Coronary artery (tissue), 2 donors: Measurements from ENCODE around the gene SMIM21.

Experiments
- DNase-seq: peaks from one replicate; pipeline ENCODE4 v3.0.0-alpha.2; 2017; ENCODE audit warnings: low spot score
- H3K27ac ChIP-seq, 2 donors: fragments of 200-600 bp; sonication (generic); one replicate each; pipeline ENCODE4 v1.5.1; 2016 to 2019
- H3K4me3 ChIP-seq: fragments of 200-600 bp; sonication (generic); 2 replicates; pipeline ENCODE4 v1.5.1; 2016; ENCODE audit warnings: mild to moderate bottlenecking, moderate library complexity
- TF ChIP-seq, protein P1 (sequence below): fragments of 200-600 bp; sonication (generic); IDR thresholded peaks from one replicate; pipeline ENCODE4 v1.5.1; 2019; ENCODE audit warnings: antibody characterized with exemption

Gene SMIM21

DNA sequence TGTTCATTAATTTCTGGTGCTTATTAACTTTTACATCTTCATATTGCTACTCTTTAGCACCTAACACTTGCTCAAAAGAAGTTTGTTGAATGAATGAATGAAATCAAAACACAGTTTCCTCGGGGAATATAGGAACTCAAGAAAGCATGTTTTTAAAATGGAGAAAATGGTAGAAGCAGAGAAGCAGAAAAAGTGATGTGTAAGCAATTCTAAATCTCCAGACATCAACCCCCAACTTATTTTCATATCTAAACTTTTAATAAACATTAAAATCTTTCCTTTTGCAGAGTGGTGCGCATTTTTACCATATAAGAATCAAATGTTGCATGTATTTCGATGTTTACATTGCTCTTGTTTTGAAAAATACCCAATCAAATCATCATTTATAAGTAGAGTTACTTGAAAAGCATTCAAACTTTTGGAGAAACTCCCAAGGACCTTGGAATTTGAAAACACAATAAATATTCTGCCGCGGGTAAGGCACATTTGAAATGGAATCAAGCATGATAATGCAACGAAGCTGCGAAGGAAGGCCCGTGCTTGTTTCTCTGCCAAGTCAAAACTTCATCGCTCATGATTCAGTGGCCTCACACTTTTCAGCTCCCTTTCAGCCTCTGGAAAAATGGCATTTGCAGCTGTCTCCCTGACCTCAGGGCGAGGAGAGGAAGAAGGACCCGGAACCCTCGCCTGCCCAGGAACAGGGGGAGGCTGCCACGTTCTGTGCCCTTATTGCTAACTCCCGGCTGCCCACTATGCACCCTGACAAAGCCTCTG lies 26.7 kb upstream of the SMIM21 start:
- TF ChIP-seq, protein P1, sequence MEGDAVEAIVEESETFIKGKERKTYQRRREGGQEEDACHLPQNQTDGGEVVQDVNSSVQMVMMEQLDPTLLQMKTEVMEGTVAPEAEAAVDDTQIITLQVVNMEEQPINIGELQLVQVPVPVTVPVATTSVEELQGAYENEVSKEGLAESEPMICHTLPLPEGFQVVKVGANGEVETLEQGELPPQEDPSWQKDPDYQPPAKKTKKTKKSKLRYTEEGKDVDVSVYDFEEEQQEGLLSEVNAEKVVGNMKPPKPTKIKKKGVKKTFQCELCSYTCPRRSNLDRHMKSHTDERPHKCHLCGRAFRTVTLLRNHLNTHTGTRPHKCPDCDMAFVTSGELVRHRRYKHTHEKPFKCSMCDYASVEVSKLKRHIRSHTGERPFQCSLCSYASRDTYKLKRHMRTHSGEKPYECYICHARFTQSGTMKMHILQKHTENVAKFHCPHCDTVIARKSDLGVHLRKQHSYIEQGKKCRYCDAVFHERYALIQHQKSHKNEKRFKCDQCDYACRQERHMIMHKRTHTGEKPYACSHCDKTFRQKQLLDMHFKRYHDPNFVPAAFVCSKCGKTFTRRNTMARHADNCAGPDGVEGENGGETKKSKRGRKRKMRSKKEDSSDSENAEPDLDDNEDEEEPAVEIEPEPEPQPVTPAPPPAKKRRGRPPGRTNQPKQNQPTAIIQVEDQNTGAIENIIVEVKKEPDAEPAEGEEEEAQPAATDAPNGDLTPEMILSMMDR: no peak
- Histone ChIP-seq H3K27ac (no peak overlapping the region), H3K4me3 (no peak overlapping the region)
- no peak for DNase-seq

DNA sequence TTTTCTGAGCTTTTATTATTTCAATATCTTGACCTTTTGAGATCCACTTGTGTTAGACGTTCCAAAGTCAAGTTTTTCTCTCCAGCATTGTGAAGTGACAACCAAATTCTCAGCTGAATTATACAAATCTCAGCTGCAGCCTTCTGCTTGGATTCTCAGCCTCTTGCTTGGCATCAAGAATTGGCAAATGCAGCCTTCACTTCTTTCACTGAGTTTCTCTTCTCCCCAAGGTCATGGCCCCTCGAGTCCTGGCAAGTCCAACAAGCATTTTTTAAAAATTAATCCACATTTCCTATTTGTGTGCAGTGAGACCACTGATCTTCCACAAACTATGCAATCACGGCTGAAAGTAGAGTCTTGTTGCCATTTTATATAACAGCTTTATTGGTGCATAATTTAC lies 23.4 kb upstream of the SMIM21 start:
- TF ChIP-seq, protein P1: no peak
- no peak for DNase-seq

DNA sequence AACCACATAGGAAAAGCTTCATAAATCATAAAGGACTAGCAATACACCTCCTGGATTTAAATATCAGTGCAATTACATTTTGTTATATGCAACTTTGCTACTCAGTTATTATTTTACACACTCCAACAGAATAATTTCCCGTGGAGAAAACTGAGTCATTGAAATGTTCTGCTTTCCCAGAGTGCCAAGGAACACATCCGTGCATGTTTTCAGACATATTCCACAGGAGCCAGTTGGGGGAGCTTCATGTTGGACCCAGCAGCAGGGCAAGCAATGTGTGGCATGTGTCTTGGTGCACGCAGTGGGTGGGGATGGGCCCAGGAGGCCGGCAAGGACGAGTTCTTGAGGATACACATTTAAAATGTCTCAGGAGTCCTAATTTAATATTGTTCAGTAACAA lies 14.4 kb upstream of the SMIM21 start:
- H3K27ac ChIP-seq: no peak overlapping the region
- TF ChIP-seq, protein P1: no peak
- H3K4me3 ChIP-seq: no peak overlapping the region
- DNase-seq: no peak

More for the DNA sequence above, 23.4 kb upstream of the SMIM21 start:
- H3K27ac ChIP-seq: no peak overlapping the region
- H3K4me3 ChIP-seq: no peak overlapping the region

DNA sequence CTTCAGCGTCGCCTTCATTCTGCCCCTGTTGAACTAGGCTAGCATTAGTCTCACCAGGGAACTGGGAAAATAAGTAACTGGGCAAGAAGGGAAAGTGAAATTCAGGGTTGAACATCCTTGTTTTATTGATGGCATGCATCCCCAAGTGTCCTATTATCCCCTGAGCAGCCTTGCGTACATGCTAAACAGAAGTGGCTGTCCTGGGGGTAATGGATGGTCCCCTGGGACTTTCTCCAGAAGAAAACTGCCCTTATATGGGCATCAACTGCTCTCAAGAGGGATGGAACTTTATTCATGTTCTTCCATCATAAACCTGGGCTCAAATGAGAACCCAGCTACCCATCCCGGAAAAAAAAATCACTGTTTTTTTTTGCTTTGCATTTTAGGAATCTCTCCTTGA lies 11.8 kb upstream of the SMIM21 start:
- H3K4me3 ChIP-seq: no peak overlapping the region
- TF ChIP-seq, protein P1: no peak
- DNase-seq: no peak
- H3K27ac ChIP-seq: no peak overlapping the region

DNA sequence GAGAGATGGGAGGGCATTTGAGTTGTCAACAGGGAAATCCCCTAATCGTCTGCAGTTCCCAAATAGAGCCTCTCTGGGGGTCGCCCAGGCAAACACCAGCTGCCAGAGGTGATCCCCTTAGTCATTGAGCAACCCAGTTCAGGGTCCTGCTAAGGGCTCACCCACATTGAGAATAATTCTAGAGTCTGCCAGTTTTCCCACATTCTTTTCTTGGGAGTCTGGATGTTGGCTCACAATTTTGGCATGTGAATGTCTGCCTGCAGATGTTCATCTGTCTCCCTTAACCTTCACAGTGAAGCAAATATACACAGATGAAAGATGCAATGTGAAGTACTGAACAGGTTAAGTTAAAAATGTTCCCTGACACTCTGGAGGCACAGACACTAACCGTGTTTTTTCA lies 11.4 kb upstream of the SMIM21 start:
- TF ChIP-seq, protein P1: no peak
- DNase-seq: no peak
- Histone ChIP-seq H3K4me3 (no peak overlapping the region), H3K27ac (no peak overlapping the region)

DNA sequence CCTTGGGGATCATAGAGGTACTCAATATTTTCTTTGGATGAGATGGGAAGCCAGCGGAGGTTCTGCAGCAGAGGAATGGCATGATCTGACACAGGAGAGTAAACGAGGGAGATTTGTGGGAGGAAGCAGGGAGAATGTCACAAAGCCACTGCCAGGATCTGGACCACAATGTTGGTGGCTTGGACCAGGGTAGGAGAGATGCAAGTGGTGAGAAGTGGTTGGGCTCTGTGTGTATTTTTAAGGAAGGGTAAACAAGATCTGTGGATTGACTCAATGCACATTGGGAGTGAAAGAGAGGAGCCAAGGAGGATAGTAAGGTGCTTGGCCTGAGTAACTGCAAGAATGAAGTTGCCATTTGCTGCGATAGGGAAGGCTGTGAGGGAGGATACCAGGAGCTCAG lies 10.5 kb upstream of the SMIM21 start:
- no peak overlapping the region for H3K27ac ChIP-seq
- TF ChIP-seq, protein P1: no peak
- no peak overlapping the region for H3K4me3 ChIP-seq
- no peak for DNase-seq

DNA sequence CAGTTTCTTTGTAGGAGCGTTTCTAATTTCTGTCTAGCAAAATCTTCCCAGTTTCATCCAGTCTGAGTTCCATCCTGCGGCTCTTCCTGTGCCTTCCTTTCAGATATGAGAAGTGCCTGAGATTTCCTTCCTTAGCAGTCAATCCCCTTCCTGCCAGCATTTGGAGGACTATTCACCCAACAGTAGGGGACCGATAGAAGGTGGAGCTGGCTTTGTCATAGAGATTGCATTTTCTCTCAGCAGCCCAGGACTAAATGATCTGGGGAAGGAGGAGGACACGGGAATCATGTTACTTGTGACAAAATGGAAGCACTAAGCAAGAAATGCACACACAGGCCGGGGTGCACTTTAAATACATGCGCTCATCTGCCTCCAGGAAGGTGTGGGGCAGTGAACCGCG lies 5.6 kb upstream of the SMIM21 start:
- TF ChIP-seq, protein P1: no peak
- Histone ChIP-seq H3K27ac (no peak overlapping the region), H3K4me3 (no peak overlapping the region)
- DNase-seq: no peak
